Panc1 (cell line): Measurements from ENCODE around the gene CTF1. TPM values are rescaled to one million over a fixed set of nuclear protein-coding genes. Genes with fewer than 3 reads are reported as not detected.

Source experiments
- ATAC-seq: fragments of 200-7000 bp; cut with Tn5 transposase; 2 replicates; pipeline ENCODE4 v1.9.1; 2020; ENCODE audit warnings: mild to moderate bottlenecking, moderate library complexity
- BruUV-seq: library from RNA; stranded (reverse); fragments of 400-500 nt; replicated peaks from 2 replicates; lab custom pipeline; 2021; lab: Mats Ljungman, UMichigan
- CTCF ChIA-PET: fragments of 300-600 bp; sonication (Branson Sonifier 250); formaldehyde crosslinking; loops from one replicate; lab custom pipeline; 2022; ENCODE audit warnings: antibody characterized with exemption; lab: Charles Lee
- POLR2A ChIA-PET: fragments of 300-600 bp; sonication (Branson Sonifier 250); formaldehyde crosslinking; loops from one replicate; lab custom pipeline; 2022; ENCODE audit warnings: antibody characterized with exemption; lab: Charles Lee
- DNase-seq: peaks from one replicate; pipeline ENCODE4 v3.0.0-alpha.2; 2010; ENCODE audit warnings: low read depth, low spot score
- H3K27ac ChIP-seq: 2 replicates; pipeline ENCODE4 v1.5.1; 2011; ENCODE audit warnings: mild to moderate bottlenecking, low read length, inconsistent platforms
- H3K27me3 ChIP-seq: fragments of 200-500 bp; sonication (Bioruptor generic); 2 replicates; pipeline ENCODE4 v1.6.0; 2014; ENCODE audit warnings: low read length, inconsistent platforms; ENCODE audit not compliant: control insufficient read depth, insufficient read depth
- H3K36me3 ChIP-seq: fragments of 200-500 bp; sonication (Bioruptor generic); 2 replicates; pipeline ENCODE4 v1.5.1; 2014; ENCODE audit warnings: inconsistent platforms, mild to moderate bottlenecking, low read length, moderate library complexity; ENCODE audit not compliant: control insufficient read depth, insufficient read depth
- H3K4me1 ChIP-seq: 2 replicates; pipeline ENCODE4 v1.5.1; 2011; ENCODE audit warnings: inconsistent platforms, mild to moderate bottlenecking, low read length, moderate library complexity; ENCODE audit not compliant: control insufficient read depth, insufficient read depth
- H3K4me3 ChIP-seq, 2 experiments: 2 replicates each; pipeline ENCODE4 v1.5.1; 2011 to 2012; ENCODE audit warnings: low read depth in 2 of 2, low read length in 2 of 2, mild to moderate bottlenecking in 2 of 2, inconsistent platforms in 1 of 2, moderate library complexity in 1 of 2
- H3K9me3 ChIP-seq: fragments of 200-500 bp; sonication (Bioruptor generic); 2 replicates; pipeline ENCODE4 v1.5.1; 2014; ENCODE audit warnings: low read depth, mild to moderate bottlenecking, inconsistent platforms, low read length, moderate library complexity; ENCODE audit not compliant: control insufficient read depth, insufficient read depth
- POLR2AphosphoS5 ChIP-seq: IDR thresholded peaks from 2 replicates; pipeline ENCODE4 v1.6.1; 2012; ENCODE audit warnings: mild to moderate bottlenecking, low read depth, low read length, moderate library complexity
- REST ChIP-seq, 2 experiments: IDR thresholded peaks; 2 replicates each; pipeline ENCODE4 v1.6.1; 2011 to 2012; ENCODE audit warnings: low read depth in 2 of 2, control low read depth in 1 of 2, low read length in 1 of 2, mild to moderate bottlenecking in 1 of 2, moderate library complexity in 1 of 2; ENCODE audit not compliant: insufficient read depth in 1 of 2
- SIN3A ChIP-seq: IDR thresholded peaks from 2 replicates; pipeline ENCODE4 v1.6.1; 2012; ENCODE audit warnings: low read depth, mild to moderate bottlenecking, low read length, moderate library complexity, borderline replicate concordance; ENCODE audit not compliant: insufficient read depth
- TCF7L2 ChIP-seq: IDR thresholded peaks from 2 replicates; pipeline ENCODE4 v1.6.1; 2011; ENCODE audit warnings: mild to moderate bottlenecking, low read depth, low read length, inconsistent platforms
- in situ Hi-C: cut with HindIII; loops from 2 replicates; pipeline ENCODE4 v1.10.0; 2016; ENCODE audit warnings: low sequenced_read_pairs, low pct_unique_long_range_greater_than_20kb
- intact Hi-C: fragments of 100-400 bp; cut with micrococcal nuclease; formaldehyde crosslinking; loops from one replicate; pipeline ENCODE4 v1.10.0; 2022; ENCODE audit not compliant: unreplicated experiment
- total RNA-seq: library from RNA; stranded (reverse); gene quantifications from one replicate; pipeline ENCODE4 v1.2.1, GENCODE V29; 2021; ENCODE audit not compliant: unreplicated experiment
- TF ChIP-seq, protein P1 (sequence below): fragments of 450-650 bp; IDR thresholded peaks from 2 replicates; pipeline ENCODE4 v1.5.1; 2017; ENCODE audit warnings: mild to moderate bottlenecking

Gene CTF1
- total RNA-seq, 1 experiment from 2014 or later: 2.9 TPM

DNA sequence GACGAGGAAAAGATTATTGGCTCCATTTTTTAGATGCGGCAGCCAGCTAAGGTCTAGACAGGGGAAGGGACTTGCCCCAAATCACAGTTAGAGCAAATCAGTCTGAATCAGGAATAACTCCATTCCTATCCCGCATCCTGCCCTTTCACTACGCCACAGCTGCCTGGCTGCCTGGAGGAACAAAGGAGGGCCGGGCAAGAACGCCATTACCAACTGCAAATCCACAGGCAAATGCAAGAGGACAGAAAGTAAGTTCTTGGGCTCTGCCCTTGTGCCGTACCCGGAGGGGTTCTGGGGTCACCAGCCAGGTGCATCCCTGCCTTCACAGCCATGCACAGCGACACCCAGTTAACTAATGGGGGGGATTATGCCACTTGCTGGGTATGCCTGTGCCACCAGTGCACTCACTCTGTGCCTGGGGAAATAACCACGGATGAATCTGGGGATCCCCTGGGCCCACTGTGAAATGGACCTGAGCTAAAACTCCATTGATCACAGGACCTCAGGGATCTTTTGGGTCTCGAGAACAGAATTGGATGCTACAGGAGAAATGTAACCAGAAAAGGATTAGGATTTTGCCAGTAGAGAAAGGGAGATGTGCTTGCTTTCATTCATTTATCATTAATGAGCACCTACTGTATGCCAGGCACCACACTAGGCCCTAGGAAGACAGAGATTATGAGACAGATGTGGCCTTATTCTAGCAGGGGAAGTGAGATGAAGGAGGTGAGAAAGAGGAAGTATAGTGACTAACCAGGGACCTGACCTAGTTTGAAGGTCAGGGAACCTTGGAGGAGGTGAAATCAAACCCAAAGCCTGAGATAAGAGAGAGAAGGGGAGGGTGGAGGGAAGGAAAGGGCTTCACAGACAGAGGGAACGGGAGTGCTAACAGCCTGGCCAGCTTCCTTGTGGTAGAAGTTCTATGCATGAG is 20.3 kb upstream of the CTF1 start:
- TSS peak; percentile 92 for BruUV-seq
- Histone ChIP-seq H3K27ac (peak overlapping the region; percentile 95), H3K9me3 (no peaks in the 10 kb centered on the region), H3K4me1 (peaks cover 11% of the 10 kb centered on the region), H3K36me3 (peaks cover 5% of the 10 kb centered on the region; the same call in 1 of the 2 replicates), H3K4me3 (peak overlapping the region; percentile 72 to 87), H3K27me3 (no peaks in the 10 kb centered on the region)
- in situ Hi-C loops: no loop called here
- intact Hi-C loops: no loop called here
- DNase-seq (no peak), ATAC-seq (no peak)
- TF ChIP-seq, protein P1, sequence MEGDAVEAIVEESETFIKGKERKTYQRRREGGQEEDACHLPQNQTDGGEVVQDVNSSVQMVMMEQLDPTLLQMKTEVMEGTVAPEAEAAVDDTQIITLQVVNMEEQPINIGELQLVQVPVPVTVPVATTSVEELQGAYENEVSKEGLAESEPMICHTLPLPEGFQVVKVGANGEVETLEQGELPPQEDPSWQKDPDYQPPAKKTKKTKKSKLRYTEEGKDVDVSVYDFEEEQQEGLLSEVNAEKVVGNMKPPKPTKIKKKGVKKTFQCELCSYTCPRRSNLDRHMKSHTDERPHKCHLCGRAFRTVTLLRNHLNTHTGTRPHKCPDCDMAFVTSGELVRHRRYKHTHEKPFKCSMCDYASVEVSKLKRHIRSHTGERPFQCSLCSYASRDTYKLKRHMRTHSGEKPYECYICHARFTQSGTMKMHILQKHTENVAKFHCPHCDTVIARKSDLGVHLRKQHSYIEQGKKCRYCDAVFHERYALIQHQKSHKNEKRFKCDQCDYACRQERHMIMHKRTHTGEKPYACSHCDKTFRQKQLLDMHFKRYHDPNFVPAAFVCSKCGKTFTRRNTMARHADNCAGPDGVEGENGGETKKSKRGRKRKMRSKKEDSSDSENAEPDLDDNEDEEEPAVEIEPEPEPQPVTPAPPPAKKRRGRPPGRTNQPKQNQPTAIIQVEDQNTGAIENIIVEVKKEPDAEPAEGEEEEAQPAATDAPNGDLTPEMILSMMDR: no peak
- TF ChIP-seq POLR2AphosphoS5 (no peak), TCF7L2 (no peak), SIN3A (no peak), REST (IDR thresholded peaks at IDR 0.05; ENCODE audit: insufficient read depth in 1 of 2, low read depth in 2 of 2, low read length in 1 of 2) (no peak)
- ChIA-PET CTCF (no interaction called here), POLR2A (no interaction called here)

- 0 out of 2 replicates have a peak, but pooled peaks have one; percentile 13 for ATAC-seq
- BruUV-seq: no TSS peak
- peaks cover 5% of the 10 kb centered on the region; the same call in 1 of the 2 replicates for H3K36me3 ChIP-seq
- no peak for DNase-seq
- peaks cover 11% of the 10 kb centered on the region for H3K4me1 ChIP-seq
- H3K9me3 ChIP-seq: no peaks in the 10 kb centered on the region
- CTCF ChIA-PET: interaction anchor here (0.5 kb wide), 2 partner anchors 12 to 69 kb away, joined by 3 to 7 read pairs; no protein-coding TSS in a partner anchor
- H3K27me3 ChIP-seq: no peaks in the 10 kb centered on the region
- peak overlapping the region; percentile 72 to 87; a peak in 3 of 4 replicates for H3K4me3 ChIP-seq
- in situ Hi-C loops (no loop called here), intact Hi-C loops (no loop called here)
- H3K27ac ChIP-seq: peak overlapping the region; percentile 95
- POLR2A ChIA-PET: no interaction called here
- TF ChIP-seq POLR2AphosphoS5 (no peak), TCF7L2 (no peak), SIN3A (no peak), REST (IDR thresholded peaks at IDR 0.05; ENCODE audit: insufficient read depth in 1 of 2, low read depth in 2 of 2, low read length in 1 of 2) (no peak)
- TF ChIP-seq, protein P1: no peak
Observed at GRCh38 chr16:30876867-30877266, 19.5 kb upstream of the CTF1 start.
